NT2/D1 (cell line): ENCODE results near the gene PPP1R14B.

Source experiments
- SUZ12 ChIP-seq: IDR thresholded peaks from 2 replicates; pipeline ENCODE4 v1.6.1; 2011; ENCODE audit not compliant: insufficient read length, insufficient read depth; ENCODE audit errors: extremely low read depth
- YY1 ChIP-seq: IDR thresholded peaks from 2 replicates; pipeline ENCODE4 v1.6.1; 2011; ENCODE audit not compliant: insufficient read length, insufficient read depth
- ZNF274 ChIP-seq: IDR thresholded peaks from 2 replicates; pipeline ENCODE4 v1.6.1; 2011; ENCODE audit warnings: mild to moderate bottlenecking, low read depth, low read length

GRCh38 chr11:64246871-64247728 lies at the start of gene PPP1R14B:
- TF ChIP-seq ZNF274 (no peak), YY1 (peak; percentile 83), SUZ12 (no peak)
